Trophoblast cell (in vitro differentiated cells and primary cell): ENCODE results near the gene RNF157.
"Not testable (repeated sequence)": the region's sequence is repeated elsewhere in the genome, so short reads cannot be mapped to it uniquely, and the experiment has no call there.

Source experiments
- DNase-seq, 2 donors: peaks; one replicate each; pipeline ENCODE4 v3.0.0-alpha.2; 2016
- H2AFZ ChIP-seq: 2 replicates; pipeline ENCODE4 v1.6.1; 2013; ENCODE audit warnings: low read length, moderate library complexity, mild to moderate bottlenecking; ENCODE audit not compliant: insufficient read depth, poor library complexity
- H2AK5ac ChIP-seq: 2 replicates; pipeline ENCODE4 v1.6.1; 2013; ENCODE audit warnings: mild to moderate bottlenecking, low read length
- H2BK120ac ChIP-seq: 2 replicates; pipeline ENCODE4 v1.6.1; 2013; ENCODE audit warnings: low read length, mild to moderate bottlenecking, moderate library complexity; ENCODE audit not compliant: insufficient read depth, poor library complexity
- H2BK12ac ChIP-seq: 2 replicates; pipeline ENCODE4 v1.6.1; 2013; ENCODE audit warnings: mild to moderate bottlenecking, low read length, moderate library complexity
- H2BK5ac ChIP-seq: 2 replicates; pipeline ENCODE4 v1.6.1; 2013; ENCODE audit warnings: low read length, low read depth, moderate library complexity, mild to moderate bottlenecking; ENCODE audit not compliant: poor library complexity
- H3K14ac ChIP-seq: 2 replicates; pipeline ENCODE4 v1.6.1; 2013; ENCODE audit warnings: mild to moderate bottlenecking, low read length
- H3K18ac ChIP-seq: 2 replicates; pipeline ENCODE4 v1.6.1; 2013; ENCODE audit warnings: mild to moderate bottlenecking, low read length
- H3K23ac ChIP-seq: 2 replicates; pipeline ENCODE4 v1.6.1; 2013; ENCODE audit warnings: low read length
- H3K27ac ChIP-seq: 2 replicates; pipeline ENCODE4 v1.5.1; 2013; ENCODE audit warnings: low read depth, mild to moderate bottlenecking, inconsistent platforms, low read length, moderate library complexity
- H3K27me3 ChIP-seq: 2 replicates; pipeline ENCODE4 v1.6.1; 2013; ENCODE audit warnings: inconsistent platforms, mild to moderate bottlenecking, low read length, moderate library complexity; ENCODE audit not compliant: insufficient read depth
- H3K36me3 ChIP-seq, 2 experiments: 1 replicate in 1 of 2; 2 replicates in 1 of 2; pipeline ENCODE4 v1.6.1; 2013; ENCODE audit warnings: low read length in 2 of 2, mild to moderate bottlenecking in 2 of 2, moderate library complexity in 1 of 2; ENCODE audit not compliant: insufficient read depth in 2 of 2, control insufficient read depth in 1 of 2
- H3K4ac ChIP-seq: 2 replicates; pipeline ENCODE4 v1.6.1; 2013; ENCODE audit warnings: low read depth, mild to moderate bottlenecking, low read length, moderate library complexity
- H3K4me1 ChIP-seq, 2 experiments: 1 replicate in 1 of 2; 2 replicates in 1 of 2; pipeline ENCODE4 v1.6.1; 2013; ENCODE audit warnings: low read length in 2 of 2, mild to moderate bottlenecking in 2 of 2, moderate library complexity in 1 of 2; ENCODE audit not compliant: insufficient read depth in 2 of 2, control insufficient read depth in 1 of 2
- H3K4me2 ChIP-seq: 2 replicates; pipeline ENCODE4 v1.6.1; 2013; ENCODE audit warnings: inconsistent platforms, mild to moderate bottlenecking, low read length, moderate library complexity
- H3K4me3 ChIP-seq: 2 replicates; pipeline ENCODE4 v1.5.1; 2013; ENCODE audit warnings: mild to moderate bottlenecking, low read depth, low read length, inconsistent platforms
- H3K79me1 ChIP-seq: one replicate; pipeline ENCODE4 v1.6.1; 2013; ENCODE audit warnings: low read length
- H3K79me2 ChIP-seq: 2 replicates; pipeline ENCODE4 v1.6.1; 2013; ENCODE audit warnings: low read length, mild to moderate bottlenecking; ENCODE audit not compliant: control insufficient read depth, insufficient read depth, poor library complexity
- H3K9ac ChIP-seq: 2 replicates; pipeline ENCODE4 v1.6.1; 2013; ENCODE audit warnings: mild to moderate bottlenecking, low read length
- H3K9me3 ChIP-seq: 2 replicates; pipeline ENCODE4 v1.6.1; 2013; ENCODE audit warnings: low read depth, mild to moderate bottlenecking, control low read depth, inconsistent platforms, low read length; ENCODE audit not compliant: insufficient read depth
- H4K12ac ChIP-seq: 2 replicates; pipeline ENCODE4 v1.6.1; 2013; ENCODE audit warnings: low read depth, mild to moderate bottlenecking, low read length, moderate library complexity
- H4K8ac ChIP-seq: 2 replicates; pipeline ENCODE4 v1.6.1; 2013; ENCODE audit warnings: low read depth, mild to moderate bottlenecking, low read length, moderate library complexity
- H4K91ac ChIP-seq: one replicate; pipeline ENCODE4 v1.6.1; 2013; ENCODE audit warnings: low read depth, mild to moderate bottlenecking, low read length, moderate library complexity
- WGBS: extraction: QIAGEN DNeasy Blood & Tissue Kit; methylation state at CpG from one replicate; pipeline ENCODE4 v1.1.7; 2013; ENCODE audit warnings: missing lambda C conversion rate; ENCODE audit not compliant: insufficient read length, insufficient coverage; ENCODE audit errors: extremely low coverage; 5-methylcytosine and 5-hydroxymethylcytosine counted together

The RNF157 gene

GRCh38 chr17:76268015-76268749 lies 27.9 kb upstream of the RNF157 start:
- peak overlapping the region; percentile 37 for H3K4ac ChIP-seq
- peaks cover 6% of the 10 kb centered on the region for H3K79me2 ChIP-seq
- peak overlapping the region; percentile 81 for H2BK120ac ChIP-seq
- H2BK12ac ChIP-seq, result peak overlapping the region; percentile 61
- peak overlapping the region; percentile 92 for H3K27ac ChIP-seq
- WGBS, result no CpG with 5 or more reads among the region's 9 CpGs
- H3K14ac ChIP-seq, result peak overlapping the region; percentile 62
- H2BK5ac ChIP-seq, result peak overlapping the region; percentile 68
- no peak overlapping the region for H2AFZ ChIP-seq
- H4K91ac ChIP-seq, result peak overlapping the region; percentile 20
- peak overlapping the region; percentile 0 for H3K9ac ChIP-seq
- H3K4me2 ChIP-seq, result peak overlapping the region; percentile 2
- H4K8ac ChIP-seq, result peak overlapping the region; percentile 47
- H2AK5ac ChIP-seq, result no peak overlapping the region
- no peak overlapping the region for H4K12ac ChIP-seq
- no peaks in the 10 kb centered on the region for H3K27me3 ChIP-seq
- no peak overlapping the region for H3K4me3 ChIP-seq
- H3K23ac ChIP-seq, result no peak overlapping the region
- peak; percentile 50 to 54 for DNase-seq
- H3K79me1 ChIP-seq, result peaks cover 29% of the 10 kb centered on the region
- H3K36me3 ChIP-seq, result peaks cover 13 to 20% of the 10 kb centered on the region in 2 experiments
- no peaks in the 10 kb centered on the region for H3K9me3 ChIP-seq
- H3K18ac ChIP-seq, result peak overlapping the region; percentile 43
- peaks cover 29 to 49% of the 10 kb centered on the region in 2 experiments for H3K4me1 ChIP-seq

DNA sequence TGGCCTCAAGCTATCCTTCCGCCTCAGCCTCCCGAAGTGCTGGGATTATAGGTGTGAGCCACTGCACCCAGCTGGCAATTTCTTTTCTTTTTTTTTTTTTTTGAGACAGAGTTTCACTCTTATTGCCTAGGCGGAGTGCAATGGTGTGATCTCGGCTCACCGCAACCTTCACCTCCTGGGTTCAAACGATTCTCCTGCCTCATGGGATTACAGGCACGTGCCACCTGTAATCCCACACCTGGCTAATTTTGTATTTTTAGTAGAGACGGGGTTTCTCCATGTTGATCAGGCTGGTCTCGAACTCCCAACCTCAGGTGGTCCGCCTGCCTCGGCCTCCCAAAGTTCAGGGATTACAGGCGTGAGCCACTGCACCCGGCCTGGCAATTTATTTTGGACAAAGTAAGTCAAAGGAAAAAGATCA lies 27.3 kb upstream of the RNF157 start:
- not testable (repeated sequence) for H3K18ac ChIP-seq, H3K4ac ChIP-seq, H3K14ac ChIP-seq, H3K4me2 ChIP-seq, H3K9ac ChIP-seq, H4K8ac ChIP-seq, H3K9me3 ChIP-seq, H3K27me3 ChIP-seq, H2BK12ac ChIP-seq, H4K91ac ChIP-seq, DNase-seq, H3K23ac ChIP-seq, H3K4me3 ChIP-seq, H2AFZ ChIP-seq, H2AK5ac ChIP-seq, H4K12ac ChIP-seq, H3K79me2 ChIP-seq
- Histone ChIP-seq H3K27ac (peak overlapping the region; percentile 92), H3K79me1 (peaks cover 29% of the 10 kb centered on the region), H3K36me3 (peaks cover 13 to 20% of the 10 kb centered on the region in 2 experiments), H3K4me1 (peaks cover 35 to 54% of the 10 kb centered on the region in 2 experiments), H2BK120ac (peak overlapping the region; percentile 81), H2BK5ac (peak overlapping the region; percentile 68)
- WGBS, result no CpG with 5 or more reads among the region's 13 CpGs

DNA sequence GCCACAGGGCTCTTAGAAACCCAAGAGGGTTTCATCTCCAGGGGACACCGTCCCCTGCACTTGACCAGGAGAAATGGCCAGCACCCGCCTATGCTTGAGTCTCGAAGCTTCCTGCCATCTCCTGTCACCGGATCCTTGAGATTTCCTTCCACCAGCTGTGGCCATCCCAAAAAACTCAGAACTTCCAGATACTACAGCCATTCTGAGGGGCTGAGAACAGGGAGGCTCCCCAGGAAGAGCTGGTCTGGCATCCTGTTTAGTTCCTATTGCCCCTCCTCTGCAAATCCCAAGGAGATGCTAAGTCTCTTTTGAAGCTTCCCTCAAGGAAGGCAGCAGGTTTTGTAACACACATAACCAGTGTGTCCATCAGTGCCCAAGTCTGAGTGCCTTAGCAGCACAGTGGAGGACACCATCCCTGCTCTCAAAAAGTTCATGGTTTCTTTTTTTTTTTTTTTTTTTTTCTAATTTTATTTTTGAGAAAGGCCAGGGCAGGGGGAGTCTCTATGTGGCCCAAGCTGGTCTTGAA lies 26.8 kb upstream of the RNF157 start:
- peaks cover 13 to 20% of the 10 kb centered on the region in 2 experiments for H3K36me3 ChIP-seq
- H2AK5ac ChIP-seq, result no peak overlapping the region
- H3K14ac ChIP-seq, result peak overlapping the region; percentile 42
- H2BK12ac ChIP-seq, result peak overlapping the region; percentile 37
- H3K4ac ChIP-seq, result peak overlapping the region; percentile 35
- H4K8ac ChIP-seq, result peak overlapping the region; percentile 51
- DNase-seq, result no peak
- H3K4me2 ChIP-seq, result peak overlapping the region; percentile 76
- H3K23ac ChIP-seq, result no peak overlapping the region
- H3K27me3 ChIP-seq, result no peaks in the 10 kb centered on the region
- H3K27ac ChIP-seq, result peak overlapping the region; percentile 92
- no peak overlapping the region for H3K4me3 ChIP-seq
- no peaks in the 10 kb centered on the region for H3K9me3 ChIP-seq
- H4K91ac ChIP-seq, result peak overlapping the region; percentile 48
- H3K79me1 ChIP-seq, result peaks cover 29% of the 10 kb centered on the region
- H2AFZ ChIP-seq, result no peak overlapping the region
- H3K18ac ChIP-seq, result no peak overlapping the region
- no peak overlapping the region for H4K12ac ChIP-seq
- H3K9ac ChIP-seq, result no peak overlapping the region
- H2BK120ac ChIP-seq, result peak overlapping the region; percentile 61
- H3K4me1 ChIP-seq, result peaks cover 34 to 52% of the 10 kb centered on the region in 2 experiments
- peak overlapping the region; percentile 38 for H2BK5ac ChIP-seq
- no CpG with 5 or more reads among the region's 4 CpGs for WGBS
- peaks cover 6% of the 10 kb centered on the region for H3K79me2 ChIP-seq

- peak overlapping the region; percentile 97 for H3K4me3 ChIP-seq
- no peak overlapping the region for H2AFZ ChIP-seq
- DNase-seq, result peak in 1 of 2 donors; percentile 33
- no peak overlapping the region for H2BK12ac ChIP-seq
- H4K12ac ChIP-seq, result peak overlapping the region; percentile 25
- H3K27ac ChIP-seq, result peak overlapping the region; percentile 92
- peak overlapping the region; percentile 32 for H3K4ac ChIP-seq
- peak overlapping the region; percentile 74 for H3K18ac ChIP-seq
- H4K91ac ChIP-seq, result peak overlapping the region; percentile 81
- no CpG with 5 or more reads among the region's 12 CpGs for WGBS
- H3K23ac ChIP-seq, result no peak overlapping the region
- H2BK5ac ChIP-seq, result peak overlapping the region; percentile 58
- H3K27me3 ChIP-seq, result no peaks in the 10 kb centered on the region
- peaks cover 40 to 53% of the 10 kb centered on the region in 2 experiments for H3K4me1 ChIP-seq
- peaks cover 6% of the 10 kb centered on the region for H3K79me2 ChIP-seq
- peak overlapping the region; percentile 59 for H2AK5ac ChIP-seq
- peak overlapping the region; percentile 76 for H3K4me2 ChIP-seq
- peak overlapping the region; percentile 63 for H3K14ac ChIP-seq
- H3K9ac ChIP-seq, result peak overlapping the region; percentile 16
- peaks cover 13 to 19% of the 10 kb centered on the region in 2 experiments for H3K36me3 ChIP-seq
- peaks cover 35% of the 10 kb centered on the region for H3K79me1 ChIP-seq
- no peak overlapping the region for H2BK120ac ChIP-seq
- peak overlapping the region; percentile 68 for H4K8ac ChIP-seq
- no peaks in the 10 kb centered on the region for H3K9me3 ChIP-seq
These were observed 26.1 kb upstream of the RNF157 start for GRCh38 chr17:76266244-76266938.
